K562 (cell line): Measurements from ENCODE around the gene PRPSAP1. TPM values are rescaled to one million over a fixed set of nuclear protein-coding genes. Genes with fewer than 3 reads are reported as not detected.

ENCODE experiments used
- ATAC-seq: fragments of 200-7000 bp; cut with Tn5 transposase; 3 replicates; pipeline ENCODE4 v1.9.1; 2020; ENCODE audit warnings: moderate library complexity
- BruUV-seq: library from RNA; stranded (reverse); fragments of 400-500 nt; replicated peaks from 2 replicates; lab custom pipeline; 2021; lab: Mats Ljungman, UMichigan
- CTCF ChIA-PET: fragments of 300-600 bp; formaldehyde crosslinking; extraction: SDS; loops from one replicate; lab custom pipeline; 2021; ENCODE audit warnings: low intra/inter-chr PET ratio; lab: Yijun Ruan, JAX
- POLR2A ChIA-PET: fragments of 300-600, 350-650 bp; sonication (Branson Sonifier 250); formaldehyde crosslinking; extraction: SDS; loops from one replicate; lab custom pipeline; 2021; ENCODE audit warnings: antibody characterized with exemption, inconsistent platforms; lab: Yijun Ruan, JAX
- DNase-seq, 4 experiments: peaks; one replicate each; pipeline versions ENCODE4 v3.0.0 to v3.0.0-alpha.2; 2011 to 2018; ENCODE audit warnings: low spot score in 3 of 4, mixed read lengths in 3 of 4; ENCODE audit errors: extremely low read depth in 1 of 4
- FAIRE-seq: peaks from 2 replicates; lab custom pipeline; 2011; peaks lifted over from hg19 to GRCh38; lab: Jason Lieb, UNC
- H2AFZ ChIP-seq: 2 replicates; pipeline ENCODE4 v1.6.0; 2011; ENCODE audit warnings: low read depth, low read length, control low read depth, inconsistent platforms
- H3K27ac ChIP-seq: fragments of 200-600 bp; 3 replicates; pipeline ENCODE4 v1.8.0; 2011; ENCODE audit warnings: low read depth, mild to moderate bottlenecking, control low read depth, inconsistent platforms, low read length, moderate library complexity, mixed read lengths; ENCODE audit errors: extremely low read depth
- H3K27me3 ChIP-seq, 2 experiments: fragments of 300-600 bp in 1 of 2; 2 replicates in 1 of 2; 3 replicates in 1 of 2; pipeline versions ENCODE4 v1.6.0 to v1.8.0; 2011; ENCODE audit warnings: inconsistent platforms in 2 of 2, low read length in 2 of 2, mild to moderate bottlenecking in 1 of 2, mixed read lengths in 1 of 2, moderate library complexity in 1 of 2; ENCODE audit not compliant: control insufficient read depth in 2 of 2, insufficient read depth in 2 of 2
- H3K36me3 ChIP-seq: fragments of 300-600 bp; 3 replicates; pipeline ENCODE4 v1.8.0; 2011; ENCODE audit warnings: mild to moderate bottlenecking, low read length, inconsistent platforms; ENCODE audit not compliant: control insufficient read depth, insufficient read depth
- H3K4me1 ChIP-seq, 2 experiments: fragments of 200-600 bp in 1 of 2; replicated peaks in 1 of 2; 2 replicates in 1 of 2; 3 replicates in 1 of 2; pipeline versions ENCODE4 v1.5.1 to v1.8.0; 2011; ENCODE audit warnings: inconsistent platforms in 2 of 2, low read length in 2 of 2, mild to moderate bottlenecking in 1 of 2, mixed read lengths in 1 of 2, moderate library complexity in 1 of 2; ENCODE audit not compliant: control insufficient read depth in 2 of 2, insufficient read depth in 2 of 2
- H3K4me2 ChIP-seq: 2 replicates; pipeline ENCODE4 v1.6.1; 2011; ENCODE audit warnings: low read length, control low read depth, inconsistent platforms, mixed read lengths; ENCODE audit not compliant: insufficient read depth
- H3K4me3 ChIP-seq: fragments of 200-600 bp; sonication (generic), shearing (Covaris generic); 2 replicates; pipeline ENCODE4 v1.5.1; 2016; ENCODE audit warnings: control low read depth, inconsistent platforms
- H3K79me2 ChIP-seq: fragments of 200-600 bp; 3 replicates; pipeline ENCODE4 v1.8.0; 2011; ENCODE audit warnings: low read length, inconsistent platforms; ENCODE audit not compliant: control insufficient read depth, insufficient read depth
- H3K9ac ChIP-seq, 2 experiments: 2 replicates each; pipeline versions ENCODE4 v1.6.0 to v1.6.1; 2011; ENCODE audit warnings: low read depth in 2 of 2, low read length in 2 of 2, control low read depth in 1 of 2, inconsistent platforms in 1 of 2, mild to moderate bottlenecking in 1 of 2, mixed read lengths in 1 of 2; ENCODE audit not compliant: insufficient read depth in 1 of 2
- H3K9me1 ChIP-seq: one replicate; pipeline ENCODE4 v1.6.0; 2011; ENCODE audit warnings: inconsistent platforms, mild to moderate bottlenecking, low read length, moderate library complexity; ENCODE audit not compliant: control insufficient read depth, insufficient read depth
- H3K9me3 ChIP-seq: replicated peaks from 2 replicates; pipeline ENCODE4 v1.5.1; 2011; ENCODE audit warnings: low read depth, low read length, inconsistent platforms; ENCODE audit not compliant: control insufficient read depth, insufficient read depth
- H4K20me1 ChIP-seq: replicated peaks from 2 replicates; pipeline ENCODE4 v1.6.1; 2011; ENCODE audit warnings: low read length, inconsistent platforms, mixed read lengths; ENCODE audit not compliant: control insufficient read depth, insufficient read depth
- GTF2F1 ChIP-seq: IDR thresholded peaks from 2 replicates; pipeline ENCODE4 v1.6.1; 2011; ENCODE audit warnings: low read depth, low read length, improper control_type of control experiment
- NFATC3 ChIP-seq: fragments of 450-650 bp; IDR thresholded peaks from 2 replicates; pipeline ENCODE4 v1.6.1; 2017; ENCODE audit warnings: mild to moderate bottlenecking
- NKRF ChIP-seq: fragments of 450-650 bp; IDR thresholded peaks from 2 replicates; pipeline ENCODE4 v1.6.1; 2016; ENCODE audit warnings: borderline replicate concordance
- WGBS: fragments of 100-300 bp; shearing (Covaris generic); methylation state at CpG from one replicate; pipeline ENCODE4 v1.1.6; 2016; ENCODE audit warnings: low coverage, mixed read lengths; ENCODE audit not compliant: insufficient coverage; ENCODE audit errors: missing lambda C conversion rate; 5-methylcytosine and 5-hydroxymethylcytosine counted together
- in situ Hi-C: fragments of 300-500 bp; cut with MboI; formaldehyde crosslinking; loops from 4 replicates; pipeline ENCODE4 v1.15.0; 2018; ENCODE audit warnings: inconsistent platforms, mixed read lengths
- intact Hi-C: fragments of 100-400 bp; cut with micrococcal nuclease; formaldehyde crosslinking; loops from 2 replicates; pipeline ENCODE4 v1.14.2; 2022
- polyA plus RNA-seq, 8 experiments: library from polyadenylated mRNA; depleted of rRNA in 4 of 8; stranded (reverse) in 5 of 8; unstranded in 3 of 8; fragments of >200 nt; fragmentation: Nextera tagmentation in 2 of 8; fragmentation: Illumina TruSeq in 1 of 8; extraction: Ambion mirVana in 2 of 8; extraction: Trizol in 1 of 8; gene quantifications; 2 replicates each; pipeline versions ENCODE4 v1.2.1 to v1.2.3, GENCODE V29; 2011 to 2014; ENCODE audit warnings: inconsistent platforms in 1 of 8, missing spikeins in 1 of 8
- total RNA-seq, 7 experiments: library from RNA; depleted of rRNA in 6 of 7; stranded (reverse); fragments of >200 nt in 6 of 7; fragmentation: Illumina TruSeq in 2 of 7; extraction: Trizol in 2 of 7; gene quantifications; 2 replicates each; pipeline versions ENCODE4 v1.2.1 to v1.2.3, GENCODE V29; 2011 to 2021; ENCODE audit warnings: low replicate concordance in 1 of 7
- TF ChIP-seq, protein P1 (sequence below): IDR thresholded peaks from 2 replicates; pipeline ENCODE4 v1.6.1; 2012; ENCODE audit warnings: low read depth, low read length, improper control_type of control experiment, borderline replicate concordance
- TF ChIP-seq, protein P2 (sequence below): fragments of 450-650 bp; formaldehyde crosslinking; IDR thresholded peaks from 2 replicates; pipeline ENCODE4 v1.4.0; 2022; ENCODE audit warnings: mild to moderate bottlenecking, moderate library complexity

Gene PRPSAP1
- total and polyA plus RNA-seq, 9 of the 15 experiments (the other 6 are each of a cell fraction or from before 2014, with no cell fraction given) = 21.9 to 77.1 (median 40.8) TPM

DNA sequence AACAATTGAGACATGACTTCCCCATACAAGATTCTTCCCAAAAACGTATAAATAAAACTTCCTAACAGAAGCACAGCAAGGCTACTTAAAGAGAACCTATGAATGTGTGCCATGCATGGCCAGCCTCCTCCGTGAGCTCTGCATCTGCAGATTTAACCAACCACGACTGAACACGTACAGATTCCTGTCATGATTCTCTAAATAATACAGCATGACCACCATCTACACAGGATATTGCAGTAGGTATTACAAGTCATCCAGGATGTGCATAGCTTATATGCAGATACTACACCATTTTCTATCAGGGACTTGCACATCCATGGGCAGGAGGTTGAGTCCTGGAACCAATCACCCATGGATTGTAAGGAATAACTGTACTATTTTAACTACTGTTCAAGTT is 44.3 kb downstream of the PRPSAP1 start:
- intact Hi-C loops = no loop called here

More for the DNA sequence above, 44.3 kb downstream of the PRPSAP1 start:
- BruUV-seq = no TSS peak
- Histone ChIP-seq H3K79me2 (no peaks in the 10 kb centered on the region), H3K27me3 (no peaks in the 10 kb centered on the region), H3K9me3 (no peaks in the 10 kb centered on the region), H3K4me1 (no peaks in the 10 kb centered on the region; a peak in 1 of 5 replicates), H3K36me3 (peaks cover 33% of the 10 kb centered on the region), H3K9me1 (no peaks in the 10 kb centered on the region), H3K4me3 (no peak overlapping the region), H3K27ac (no peak overlapping the region), H4K20me1 (no peaks in the 10 kb centered on the region), H3K4me2 (no peak overlapping the region), H3K9ac (no peak overlapping the region), H2AFZ (no peak overlapping the region)
- in situ Hi-C loops = no loop called here
- no peak for DNase-seq
- no peak for FAIRE-seq
- POLR2A ChIA-PET = interaction anchor here (0.6 to 1.5 kb wide), 2 partner anchors 35 to 88 kb away, joined by 3 read pairs; no protein-coding TSS in a partner anchor
- CTCF ChIA-PET = no interaction called here
- TF ChIP-seq, protein P1, sequence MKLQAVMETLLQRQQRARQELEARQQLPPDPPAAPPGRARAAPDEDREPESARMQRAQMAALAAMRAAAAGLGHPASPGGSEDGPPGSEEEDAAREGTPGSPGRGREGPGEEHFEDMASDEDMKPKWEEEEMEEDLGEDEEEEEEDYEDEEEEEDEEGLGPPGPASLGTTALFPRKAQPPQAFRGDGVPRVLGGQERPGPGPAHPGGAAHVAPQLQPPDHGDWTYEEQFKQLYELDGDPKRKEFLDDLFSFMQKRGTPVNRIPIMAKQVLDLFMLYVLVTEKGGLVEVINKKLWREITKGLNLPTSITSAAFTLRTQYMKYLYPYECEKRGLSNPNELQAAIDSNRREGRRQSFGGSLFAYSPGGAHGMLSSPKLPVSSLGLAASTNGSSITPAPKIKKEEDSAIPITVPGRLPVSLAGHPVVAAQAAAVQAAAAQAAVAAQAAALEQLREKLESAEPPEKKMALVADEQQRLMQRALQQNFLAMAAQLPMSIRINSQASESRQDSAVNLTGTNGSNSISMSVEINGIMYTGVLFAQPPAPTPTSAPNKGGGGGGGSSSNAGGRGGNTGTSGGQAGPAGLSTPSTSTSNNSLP = no peak
- TF ChIP-seq NKRF = no peak
- no peak for TF ChIP-seq NFATC3
- TF ChIP-seq, protein P2, sequence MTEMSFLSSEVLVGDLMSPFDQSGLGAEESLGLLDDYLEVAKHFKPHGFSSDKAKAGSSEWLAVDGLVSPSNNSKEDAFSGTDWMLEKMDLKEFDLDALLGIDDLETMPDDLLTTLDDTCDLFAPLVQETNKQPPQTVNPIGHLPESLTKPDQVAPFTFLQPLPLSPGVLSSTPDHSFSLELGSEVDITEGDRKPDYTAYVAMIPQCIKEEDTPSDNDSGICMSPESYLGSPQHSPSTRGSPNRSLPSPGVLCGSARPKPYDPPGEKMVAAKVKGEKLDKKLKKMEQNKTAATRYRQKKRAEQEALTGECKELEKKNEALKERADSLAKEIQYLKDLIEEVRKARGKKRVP (CRISPR knock-in tag) = no peak
- TF ChIP-seq GTF2F1 = no peak
- no peak for ATAC-seq
- 91% methylated on average over 4 of the region's 4 CpGs for WGBS
